H9 (cell line): ENCODE data around the gene ROPN1L. TPM values are rescaled to one million over a fixed set of nuclear protein-coding genes. Genes with fewer than 3 reads are reported as not detected.

Source experiments
- DNase-seq: peaks from one replicate; pipeline ENCODE4 v3.0.0-alpha.2; 2017
- H2AFZ ChIP-seq: one replicate; pipeline ENCODE4 v1.6.1; 2013; ENCODE audit warnings: mild to moderate bottlenecking, low read length, control low read depth, moderate library complexity
- H2AK5ac ChIP-seq: 2 replicates; pipeline ENCODE4 v1.6.1; 2013; ENCODE audit warnings: low read length, control low read depth, mixed read lengths; ENCODE audit not compliant: insufficient read length
- H2BK120ac ChIP-seq: one replicate; pipeline ENCODE4 v1.6.1; 2013; ENCODE audit warnings: low read depth, mild to moderate bottlenecking, low read length, control low read depth, inconsistent platforms; ENCODE audit not compliant: poor library complexity, severe bottlenecking
- H2BK12ac ChIP-seq: 2 replicates; pipeline ENCODE4 v1.6.1; 2013; ENCODE audit warnings: low read length, control low read depth, mixed read lengths, low read depth; ENCODE audit not compliant: insufficient read length
- H2BK15ac ChIP-seq: 2 replicates; pipeline ENCODE4 v1.6.1; 2013; ENCODE audit warnings: low read depth, low read length, control low read depth
- H2BK20ac ChIP-seq: one replicate; pipeline ENCODE4 v1.6.1; 2013; ENCODE audit warnings: low read depth, mild to moderate bottlenecking, low read length, control low read depth, inconsistent platforms; ENCODE audit not compliant: poor library complexity, severe bottlenecking
- H2BK5ac ChIP-seq: 2 replicates; pipeline ENCODE4 v1.6.1; 2013; ENCODE audit warnings: low read length, control low read depth, mixed read lengths; ENCODE audit not compliant: insufficient read length
- H3K14ac ChIP-seq: 2 replicates; pipeline ENCODE4 v1.6.1; 2013; ENCODE audit warnings: low read length, control low read depth; ENCODE audit not compliant: insufficient read depth
- H3K18ac ChIP-seq: 2 replicates; pipeline ENCODE4 v1.6.1; 2013; ENCODE audit warnings: low read depth, mild to moderate bottlenecking, mixed read lengths, low read length, control low read depth; ENCODE audit not compliant: insufficient read length
- H3K23ac ChIP-seq: 2 replicates; pipeline ENCODE4 v1.6.1; 2013; ENCODE audit warnings: low read length, control low read depth, mixed read lengths, low read depth; ENCODE audit not compliant: insufficient read length
- H3K23me2 ChIP-seq: 2 replicates; pipeline ENCODE4 v1.6.1; 2013; ENCODE audit warnings: low read depth, mild to moderate bottlenecking, mixed read lengths, low read length, control low read depth; ENCODE audit not compliant: insufficient read length, poor library complexity, severe bottlenecking
- H3K27ac ChIP-seq: 2 replicates; pipeline ENCODE4 v1.5.1; 2013; ENCODE audit warnings: low read length, control low read depth, mixed read lengths, low read depth; ENCODE audit not compliant: insufficient read length
- H3K27me3 ChIP-seq: 2 replicates; pipeline ENCODE4 v1.6.1; 2013; ENCODE audit warnings: low read length, control low read depth, inconsistent platforms; ENCODE audit not compliant: insufficient read depth
- H3K4ac ChIP-seq: 2 replicates; pipeline ENCODE4 v1.6.1; 2013; ENCODE audit warnings: low read depth, mild to moderate bottlenecking, control low read depth, inconsistent platforms, low read length, moderate library complexity
- H3K4me1 ChIP-seq: 2 replicates; pipeline ENCODE4 v1.6.1; 2013; ENCODE audit warnings: low read length, control low read depth, inconsistent platforms; ENCODE audit not compliant: insufficient read depth
- H3K4me2 ChIP-seq: 2 replicates; pipeline ENCODE4 v1.6.1; 2013; ENCODE audit warnings: low read length, control low read depth, mixed read lengths; ENCODE audit not compliant: insufficient read length, insufficient read depth
- H3K56ac ChIP-seq: 2 replicates; pipeline ENCODE4 v1.6.1; 2013; ENCODE audit warnings: low read depth, mild to moderate bottlenecking, mixed read lengths, low read length, control low read depth; ENCODE audit not compliant: insufficient read length
- H3K79me1 ChIP-seq: 2 replicates; pipeline ENCODE4 v1.6.1; 2013; ENCODE audit warnings: low read depth, mild to moderate bottlenecking, moderate library complexity, low read length, control low read depth, inconsistent platforms; ENCODE audit not compliant: insufficient read depth, poor library complexity, severe bottlenecking
- H3K79me2 ChIP-seq: 2 replicates; pipeline ENCODE4 v1.6.1; 2013; ENCODE audit warnings: low read length, control low read depth, inconsistent platforms; ENCODE audit not compliant: insufficient read depth
- H3K9ac ChIP-seq: 2 replicates; pipeline ENCODE4 v1.6.1; 2013; ENCODE audit warnings: low read length, control low read depth, mixed read lengths; ENCODE audit not compliant: insufficient read length; ENCODE audit errors: extremely low read depth
- H3K9me3 ChIP-seq: one replicate; pipeline ENCODE4 v1.6.1; 2013; ENCODE audit warnings: low read depth, low read length, inconsistent platforms; ENCODE audit not compliant: control insufficient read depth
- H3T11ph ChIP-seq: one replicate; pipeline ENCODE4 v1.6.1; 2013; ENCODE audit warnings: mild to moderate bottlenecking, low read length, control low read depth, inconsistent platforms
- H4K20me1 ChIP-seq: one replicate; pipeline ENCODE4 v1.6.1; 2013; ENCODE audit not compliant: control insufficient read depth, insufficient read length, insufficient read depth
- H4K5ac ChIP-seq: 2 replicates; pipeline ENCODE4 v1.6.1; 2013; ENCODE audit warnings: low read depth, mild to moderate bottlenecking, mixed read lengths, low read length, control low read depth; ENCODE audit not compliant: insufficient read length
- H4K8ac ChIP-seq: replicated peaks from 2 replicates; pipeline ENCODE4 v1.6.1; 2013; ENCODE audit warnings: low read length, control low read depth, mixed read lengths, low read depth; ENCODE audit not compliant: insufficient read length
- H4K91ac ChIP-seq: 2 replicates; pipeline ENCODE4 v1.6.1; 2013; ENCODE audit warnings: low read depth, mild to moderate bottlenecking, moderate library complexity, mixed read lengths, low read length, control low read depth; ENCODE audit not compliant: insufficient read length
- H3K27ac Mint-ChIP-seq, 3 experiments: 2 replicates in 2 of 3; 3 replicates in 1 of 3; pipeline ENCODE4 v1.8.0; 2020 to 2021; ENCODE audit warnings: mixed read lengths in 3 of 3, mild to moderate bottlenecking in 1 of 3, moderate library complexity in 1 of 3
- H3K27me3 Mint-ChIP-seq: 2 replicates; pipeline ENCODE4 v1.8.0; 2021; ENCODE audit warnings: low read depth, mild to moderate bottlenecking, moderate library complexity, mixed read lengths
- H3K36me3 Mint-ChIP-seq, 3 experiments: 2 replicates in 2 of 3; 3 replicates in 1 of 3; pipeline ENCODE4 v1.8.0; 2020 to 2021; ENCODE audit warnings: low read depth in 3 of 3, mixed read lengths in 3 of 3; ENCODE audit not compliant: insufficient read depth in 1 of 3
- H3K4me1 Mint-ChIP-seq, 2 experiments: 2 replicates each; pipeline ENCODE4 v1.8.0; 2020; ENCODE audit warnings: mixed read lengths in 2 of 2
- H3K4me3 Mint-ChIP-seq, 2 experiments: 2 replicates in 1 of 2; 3 replicates in 1 of 2; pipeline ENCODE4 v1.8.0; 2020 to 2021; ENCODE audit warnings: mild to moderate bottlenecking in 2 of 2, mixed read lengths in 2 of 2, moderate library complexity in 1 of 2
- H3K9me3 Mint-ChIP-seq, 2 experiments: 2 replicates in 1 of 2; 3 replicates in 1 of 2; pipeline ENCODE4 v1.8.0; 2020; ENCODE audit warnings: mild to moderate bottlenecking in 2 of 2, mixed read lengths in 2 of 2, moderate library complexity in 1 of 2
- WGBS: extraction: QIAGEN DNeasy Blood & Tissue Kit; methylation state at CpG from one replicate; pipeline ENCODE4 v1.1.7; 2013; ENCODE audit warnings: missing lambda C conversion rate, low lambda C conversion rate, mixed read lengths; ENCODE audit not compliant: insufficient read length; ENCODE audit errors: extremely low coverage; 5-methylcytosine and 5-hydroxymethylcytosine counted together
- total RNA-seq: library from RNA; stranded (reverse); gene quantifications from 2 replicates; pipeline ENCODE4 v1.2.1, GENCODE V29; 2021
- TF ChIP-seq, protein P1 (sequence below): fragments of 200-600 bp; sonication (generic); conservative IDR thresholded peaks from 3 replicates; pipeline ENCODE4 v1.8.0; 2021; ENCODE audit warnings: antibody characterized with exemption, mild to moderate bottlenecking

ROPN1L gene
- total RNA-seq, 1 experiment from 2014 or later, result 0.37 TPM

DNA sequence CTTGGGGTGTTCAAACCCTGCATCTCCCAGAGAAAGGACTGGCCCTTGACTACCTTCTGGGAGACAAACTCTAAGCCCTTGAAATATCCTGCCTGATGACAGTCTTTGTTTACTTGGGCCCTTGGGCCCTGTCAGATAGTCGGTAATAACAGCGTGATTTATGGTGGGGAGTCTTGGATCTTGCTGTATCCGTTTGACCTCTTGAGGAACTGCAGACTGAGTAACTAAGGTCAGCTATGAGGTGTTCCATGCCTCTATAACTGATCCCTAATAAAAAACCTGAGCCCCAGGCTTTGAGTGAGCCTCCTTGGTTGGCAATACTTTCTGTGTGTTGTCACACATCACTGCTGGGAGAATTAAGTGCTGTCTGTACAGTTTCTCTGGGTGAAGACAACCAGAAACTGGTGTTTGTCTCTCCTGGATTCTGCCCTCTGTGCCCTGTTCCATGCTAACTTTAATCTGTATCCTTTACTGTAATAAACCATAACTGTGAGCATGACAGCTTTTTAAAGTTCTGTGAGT is 66.0 kb downstream of the ROPN1L start:
- no peak overlapping the region for H3K27ac Mint-ChIP-seq
- no peak overlapping the region for H3K27ac ChIP-seq

More for the DNA sequence above, 66.0 kb downstream of the ROPN1L start:
- no peak overlapping the region for H3K4me3 Mint-ChIP-seq
- H3K27me3 ChIP-seq, result no peaks in the 10 kb centered on the region
- no peak overlapping the region for H3K4ac ChIP-seq
- no peak overlapping the region for H2BK20ac ChIP-seq
- no peak for DNase-seq
- peaks cover 2% of the 10 kb centered on the region for H3K27me3 Mint-ChIP-seq
- no peaks in the 10 kb centered on the region for H3K4me1 ChIP-seq
- no peak overlapping the region for H2BK5ac ChIP-seq
- no peak overlapping the region for H4K5ac ChIP-seq
- peaks cover 14 to 20% of the 10 kb centered on the region in 2 experiments for H3K4me1 Mint-ChIP-seq
- H2AFZ ChIP-seq, result no peak overlapping the region
- no peaks in the 10 kb centered on the region for H3K9me3 ChIP-seq
- no peaks in the 10 kb centered on the region for H3K79me1 ChIP-seq
- H2BK15ac ChIP-seq, result no peak overlapping the region
- TF ChIP-seq, protein P1, sequence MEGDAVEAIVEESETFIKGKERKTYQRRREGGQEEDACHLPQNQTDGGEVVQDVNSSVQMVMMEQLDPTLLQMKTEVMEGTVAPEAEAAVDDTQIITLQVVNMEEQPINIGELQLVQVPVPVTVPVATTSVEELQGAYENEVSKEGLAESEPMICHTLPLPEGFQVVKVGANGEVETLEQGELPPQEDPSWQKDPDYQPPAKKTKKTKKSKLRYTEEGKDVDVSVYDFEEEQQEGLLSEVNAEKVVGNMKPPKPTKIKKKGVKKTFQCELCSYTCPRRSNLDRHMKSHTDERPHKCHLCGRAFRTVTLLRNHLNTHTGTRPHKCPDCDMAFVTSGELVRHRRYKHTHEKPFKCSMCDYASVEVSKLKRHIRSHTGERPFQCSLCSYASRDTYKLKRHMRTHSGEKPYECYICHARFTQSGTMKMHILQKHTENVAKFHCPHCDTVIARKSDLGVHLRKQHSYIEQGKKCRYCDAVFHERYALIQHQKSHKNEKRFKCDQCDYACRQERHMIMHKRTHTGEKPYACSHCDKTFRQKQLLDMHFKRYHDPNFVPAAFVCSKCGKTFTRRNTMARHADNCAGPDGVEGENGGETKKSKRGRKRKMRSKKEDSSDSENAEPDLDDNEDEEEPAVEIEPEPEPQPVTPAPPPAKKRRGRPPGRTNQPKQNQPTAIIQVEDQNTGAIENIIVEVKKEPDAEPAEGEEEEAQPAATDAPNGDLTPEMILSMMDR, result no peak
- H2BK12ac ChIP-seq, result no peak overlapping the region
- no peaks in the 10 kb centered on the region for H4K20me1 ChIP-seq
- no peak overlapping the region for H3K4me2 ChIP-seq
- no peak overlapping the region for H3K9ac ChIP-seq
- H4K91ac ChIP-seq, result no peak overlapping the region
- no peak overlapping the region for H3T11ph ChIP-seq
- H4K8ac ChIP-seq, result no peak overlapping the region
- H3K23ac ChIP-seq, result no peak overlapping the region
- H3K56ac ChIP-seq, result no peak overlapping the region
- H3K23me2 ChIP-seq, result no peaks in the 10 kb centered on the region
- H3K36me3 Mint-ChIP-seq, result 0 out of 7 replicates have a peak, but pooled peaks cover 0 to 4% (median 0%) of the 10 kb centered on the region in 3 experiments
- no peak overlapping the region for H2AK5ac ChIP-seq
- no peak overlapping the region for H2BK120ac ChIP-seq
- H3K9me3 Mint-ChIP-seq, result peaks cover 0 to 3% of the 10 kb centered on the region in 2 experiments; a peak in 1 of 5 replicates
- H3K79me2 ChIP-seq, result no peaks in the 10 kb centered on the region
- no peak overlapping the region for H3K18ac ChIP-seq
- WGBS, result no CpG with 5 or more reads among the region's 3 CpGs
- H3K14ac ChIP-seq, result no peak overlapping the region
